Erythroblast (primary cell): ENCODE results near the gene ZAR1.

Source experiments
- GATA1 ChIP-seq: IDR thresholded peaks from 2 replicates; pipeline ENCODE4 v1.6.1; 2011; ENCODE audit warnings: low read depth, mild to moderate bottlenecking, control low read depth, low read length, moderate library complexity
- POLR2A ChIP-seq: IDR thresholded peaks from 2 replicates; pipeline ENCODE4 v1.6.1; 2011; ENCODE audit warnings: mild to moderate bottlenecking, low read length

GRCh38 chr4:48491514-48492176 is 1.6 kb downstream of the ZAR1 start:
- TF ChIP-seq POLR2A, result no peak
- TF ChIP-seq GATA1, result no peak
